NOMO-1 treated with DMSO at 0.1 percent for 48 hours (cell line): ENCODE data around the gene CDCA5.

Experiments
- DNase-seq: peaks from one replicate; lab custom pipeline; 2025; ENCODE audit not compliant: unreplicated experiment; lab: John Stamatoyannopoulos, UW

The CDCA5 gene, protein sequence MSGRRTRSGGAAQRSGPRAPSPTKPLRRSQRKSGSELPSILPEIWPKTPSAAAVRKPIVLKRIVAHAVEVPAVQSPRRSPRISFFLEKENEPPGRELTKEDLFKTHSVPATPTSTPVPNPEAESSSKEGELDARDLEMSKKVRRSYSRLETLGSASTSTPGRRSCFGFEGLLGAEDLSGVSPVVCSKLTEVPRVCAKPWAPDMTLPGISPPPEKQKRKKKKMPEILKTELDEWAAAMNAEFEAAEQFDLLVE

GRCh38 chr11:65083834-65084597 lies at the start of gene CDCA5, which contains the start of gene ZFPL1:
CDCA5 (minus strand) TSS chr11:65084040; CDS start chr11:65083978, 62 bp downstream.
ZFPL1 (plus strand) TSS chr11:65084222; CDS start chr11:65084699, 477 bp downstream.
- peak; percentile 95 for DNase-seq

DNA sequence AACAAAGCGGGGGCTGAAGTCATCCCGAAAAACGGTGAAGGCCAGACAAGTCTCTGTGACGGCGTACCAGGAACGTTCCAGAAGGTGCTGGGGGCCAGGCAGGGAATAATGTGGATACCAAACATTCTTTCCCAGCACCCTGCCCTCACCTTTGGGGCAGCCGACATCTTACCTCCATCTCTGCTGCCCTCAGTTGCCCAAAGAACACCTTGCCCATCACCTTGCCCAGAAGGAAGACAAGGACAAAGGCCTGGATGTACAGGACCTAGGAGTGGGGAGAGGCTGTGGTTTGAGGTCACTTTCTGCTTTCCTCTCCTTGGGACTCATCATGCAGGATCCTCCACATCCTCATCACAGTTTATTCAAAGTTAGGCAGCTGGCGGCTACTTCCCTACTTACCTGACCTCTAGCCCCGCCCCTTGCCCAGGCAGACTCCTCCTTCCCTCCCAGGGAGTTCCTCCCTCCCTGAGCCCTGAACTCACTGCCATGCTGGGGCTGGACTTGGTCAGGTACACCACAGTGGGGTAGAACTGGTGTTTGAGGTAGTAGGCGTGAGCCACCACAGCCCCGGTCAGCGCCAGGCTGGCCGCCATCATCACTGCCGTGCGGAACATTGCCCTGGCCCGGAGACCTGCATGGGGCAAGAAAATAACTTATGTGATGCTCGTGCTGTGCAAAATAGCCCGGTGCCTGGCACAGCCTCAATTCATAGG lies 49.3 kb upstream of the CDCA5 start:
- peak; percentile 68 for DNase-seq

- no peak for DNase-seq
Observed at GRCh38 chr11:65132238-65132987, 48.6 kb upstream of the CDCA5 start.

DNA sequence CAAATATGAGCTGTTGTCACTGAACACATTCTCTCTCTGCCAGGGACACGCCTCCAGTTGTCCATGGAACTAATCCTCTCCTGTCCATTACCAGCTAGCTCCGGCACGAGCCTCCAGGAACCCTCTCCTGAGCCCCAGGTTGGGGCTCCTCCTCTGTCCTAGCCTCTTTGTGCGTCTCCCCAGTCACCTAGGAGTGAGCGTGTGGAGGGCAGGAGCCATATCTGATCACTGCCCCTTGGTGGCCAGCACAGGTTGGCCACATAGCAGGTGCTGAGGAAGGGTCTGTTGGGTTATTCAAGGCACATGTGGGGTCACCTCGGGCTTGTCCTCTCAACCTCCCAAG lies 48.0 kb upstream of the CDCA5 start:
- no peak for DNase-seq

- DNase-seq: no peak
Observed at GRCh38 chr11:65131417-65131776, 47.6 kb upstream of the CDCA5 start.

DNA sequence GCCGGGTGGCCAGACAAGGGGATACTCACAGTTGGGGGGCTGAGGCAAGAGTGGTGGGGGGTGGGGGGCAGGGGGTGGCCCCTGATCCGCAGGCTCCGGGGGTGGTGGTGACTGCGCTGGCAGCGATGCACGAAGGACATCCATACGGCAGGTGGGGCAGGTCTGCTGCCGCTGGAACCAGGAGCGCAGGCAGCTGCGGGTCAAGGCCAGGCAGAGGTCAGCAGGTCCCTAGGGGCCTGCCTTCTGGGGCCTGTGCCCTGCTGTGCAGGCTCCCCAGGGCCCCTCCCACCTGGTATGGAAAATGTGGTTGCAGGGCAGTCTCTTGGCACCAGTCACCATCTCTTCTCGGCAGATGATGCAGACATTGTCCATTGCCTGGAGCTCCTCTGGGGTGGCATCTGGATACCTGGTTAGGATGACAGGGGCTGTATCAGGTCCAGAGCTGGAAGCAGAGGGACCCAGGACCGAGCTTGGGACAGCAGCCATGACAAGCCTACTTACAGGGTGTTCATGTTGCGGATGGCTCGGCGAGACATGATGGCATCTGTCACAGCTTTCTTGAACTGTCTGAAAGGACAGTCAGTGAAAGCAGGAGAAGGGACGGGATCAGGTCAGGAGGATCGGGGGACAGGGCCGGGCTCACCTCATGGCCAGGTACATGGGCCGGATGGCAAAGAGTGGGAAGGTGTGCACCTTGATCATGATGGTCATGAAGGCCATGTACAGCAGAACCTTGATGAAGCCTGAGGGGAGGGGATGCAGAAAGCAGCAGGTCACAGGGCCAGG lies 47.0 kb upstream of the CDCA5 start:
- DNase-seq: no peak

DNA sequence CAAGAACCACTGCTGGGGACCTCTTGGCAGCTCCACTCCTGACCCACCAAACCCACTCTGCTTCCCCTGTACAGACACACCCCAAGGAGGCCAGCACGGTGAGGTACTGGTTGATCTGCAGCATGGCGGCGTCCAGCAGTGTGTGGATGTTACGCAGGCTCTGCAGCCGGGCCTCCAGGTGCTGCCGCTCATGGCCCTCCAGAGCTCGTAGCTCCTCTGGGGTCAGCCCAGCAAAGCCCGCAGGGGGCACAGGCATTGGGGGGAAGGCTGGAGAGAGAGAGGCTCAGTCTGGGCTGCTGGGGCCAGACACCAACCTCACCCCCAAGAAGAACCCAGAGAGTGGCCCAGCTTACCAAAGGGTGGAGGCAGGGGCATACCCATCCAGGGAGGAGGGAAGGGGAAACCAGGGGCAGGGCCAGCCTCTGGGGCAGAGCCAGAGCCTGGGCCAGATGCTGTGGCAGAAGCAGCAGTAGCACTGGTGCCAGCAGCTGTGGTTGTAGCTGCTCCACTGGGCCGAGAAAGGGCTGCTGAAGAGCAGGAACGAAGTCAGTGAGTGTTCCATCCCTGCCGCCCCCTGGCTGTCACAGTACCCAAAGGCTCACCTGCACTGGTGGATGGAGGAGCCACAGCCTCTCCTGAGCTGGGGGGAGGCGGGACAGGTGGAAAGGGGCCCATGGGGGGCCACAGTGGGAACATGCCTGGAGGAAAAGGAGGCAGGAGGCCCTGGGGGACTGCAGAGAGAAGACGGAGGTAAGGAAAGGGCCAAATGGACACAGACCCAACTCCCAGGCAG lies 46.0 kb upstream of the CDCA5 start:
- DNase-seq: no peak

- DNase-seq: no peak
Observed at GRCh38 chr11:65128182-65129145, 44.6 kb upstream of the CDCA5 start.

GRCh38 chr11:65127473-65128181 lies 43.8 kb upstream of the CDCA5 start:
- DNase-seq: no peak

DNA sequence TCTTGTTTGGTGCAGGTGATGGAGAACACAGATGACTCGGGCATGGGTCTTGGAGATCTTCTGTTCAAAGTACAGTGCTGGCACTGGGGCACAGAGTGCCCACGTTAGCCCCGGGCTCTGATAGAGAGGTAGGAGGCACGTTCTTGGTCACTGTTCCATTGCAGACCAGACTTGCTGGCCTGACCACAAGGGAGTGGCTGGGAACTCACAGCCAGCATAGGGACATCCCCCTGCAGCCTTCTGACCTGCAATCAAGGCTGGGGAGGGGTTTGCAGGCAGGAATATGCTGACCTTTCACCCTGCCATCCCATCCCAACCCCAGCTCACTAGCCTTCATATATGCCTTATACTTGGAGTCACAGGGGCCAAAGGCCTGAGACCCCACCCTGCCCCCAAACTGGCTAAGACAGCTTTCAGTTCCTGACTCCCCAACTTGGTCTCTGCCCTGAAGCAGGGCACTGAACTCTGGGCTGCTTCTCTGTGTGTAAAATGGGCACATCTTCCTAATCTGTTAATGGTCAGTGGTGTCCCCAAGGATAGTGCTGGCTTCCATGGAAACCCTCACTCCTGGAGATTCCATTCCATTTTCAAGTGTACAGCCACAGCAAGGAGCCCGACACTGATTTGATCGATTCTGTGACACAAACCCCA lies 42.9 kb upstream of the CDCA5 start:
- no peak for DNase-seq

DNA sequence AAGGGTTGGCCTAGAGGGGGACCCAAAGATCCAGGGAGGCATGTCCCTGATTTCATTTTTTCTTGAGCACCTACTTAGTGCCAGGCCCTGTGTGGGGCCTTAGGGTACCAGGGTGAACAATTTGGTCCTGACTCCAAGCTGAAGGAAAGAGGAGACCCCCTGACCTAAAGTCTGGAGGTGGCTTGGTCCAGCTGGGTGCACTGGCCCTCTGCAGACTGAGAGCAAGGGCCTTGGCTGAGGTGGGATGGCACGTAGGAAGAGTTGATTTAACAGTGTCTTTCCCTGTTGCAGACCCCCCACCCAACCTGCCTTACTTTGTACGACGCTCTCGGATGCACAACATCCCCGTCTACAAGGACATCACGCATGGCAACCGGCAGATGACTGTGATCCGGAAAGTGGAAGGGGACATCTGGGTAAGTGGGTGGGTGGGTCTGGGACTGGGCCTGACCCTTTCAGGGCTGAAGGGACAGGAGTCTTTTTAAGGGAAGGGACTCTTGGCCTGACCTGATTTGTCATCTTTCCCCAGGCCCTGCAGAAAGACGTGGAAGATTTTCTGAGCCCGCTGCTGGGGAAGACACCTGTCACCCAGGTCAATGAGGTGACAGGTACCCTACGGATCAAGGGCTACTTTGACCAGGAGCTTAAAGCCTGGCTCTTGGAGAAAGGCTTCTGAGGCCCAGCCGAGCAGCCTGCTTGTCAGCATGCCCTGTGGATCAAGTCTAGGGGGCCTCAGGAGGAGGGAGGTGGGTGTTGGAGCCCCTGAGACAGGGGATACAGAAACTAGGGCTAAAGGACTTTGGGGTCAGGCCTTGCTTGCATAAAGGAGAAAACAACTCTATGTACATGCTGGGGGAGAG lies 41.6 kb upstream of the CDCA5 start:
- DNase-seq: no peak

- DNase-seq: no peak
Observed at GRCh38 chr11:65124480-65125196, 40.8 kb upstream of the CDCA5 start.

- peak; percentile 99 for DNase-seq
Observed at GRCh38 chr11:65121865-65122696, 38.2 kb upstream of the CDCA5 start, which contains the start of the genes FAU and MRPL49. FAU (minus strand) TSS chr11:65122134; CDS start chr11:65121813, 321 bp downstream. MRPL49 (plus strand) TSS chr11:65122321; CDS start chr11:65122347, 26 bp downstream.

DNA sequence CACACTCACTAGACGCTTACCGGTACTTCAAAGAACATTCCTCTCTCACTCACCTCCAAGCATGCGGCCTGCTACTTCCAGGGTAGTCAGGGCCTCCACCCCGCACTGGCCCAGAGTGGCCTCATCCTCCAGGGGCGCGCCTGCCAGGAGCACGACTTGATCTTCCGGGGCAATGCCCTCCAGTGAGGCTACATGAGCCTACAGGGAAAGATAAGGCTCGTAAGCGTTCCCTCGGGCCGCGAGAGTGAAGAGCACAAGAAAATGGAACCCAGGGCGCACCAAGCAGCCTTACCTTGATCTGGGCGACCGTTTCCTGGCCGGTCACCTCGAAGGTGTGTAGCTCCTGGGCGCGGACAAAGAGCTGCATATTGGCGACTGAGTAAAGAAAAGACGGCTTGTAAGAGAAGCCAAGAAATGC lies 37.6 kb upstream of the CDCA5 start:
- DNase-seq: peak; percentile 17

DNA sequence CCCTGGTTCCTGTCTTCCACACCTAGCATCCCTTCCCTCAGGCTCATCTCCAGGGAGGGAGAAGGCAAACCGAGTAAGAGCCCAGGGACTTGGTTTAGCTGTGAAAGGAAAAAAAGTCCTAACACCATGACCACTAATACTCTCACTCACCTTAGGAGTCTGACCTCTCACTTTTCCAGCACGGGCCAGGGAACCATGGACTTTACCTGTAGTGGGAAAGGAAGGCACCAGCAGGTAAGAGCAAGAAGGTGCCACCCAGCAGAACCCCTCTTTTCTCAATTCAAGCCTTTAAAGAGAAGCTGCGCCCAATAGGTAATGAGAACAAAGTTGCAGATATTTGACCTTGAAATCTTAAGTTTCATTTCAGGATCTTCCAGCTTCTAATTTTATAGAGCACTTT lies 37.0 kb upstream of the CDCA5 start:
- no peak for DNase-seq
